ENCODE results near the gene P4HB. TPM values are rescaled to one million over a fixed set of nuclear protein-coding genes. Genes with fewer than 3 reads are reported as not detected.

P4HB gene
- total RNA-seq, 4 donors from 2014 or later, result 497 to 717 (median 621) TPM

- H3K4me3 ChIP-seq, result no peak overlapping the region
- TF ChIP-seq CTCF (IDR thresholded peaks at IDR 0.05 in 4 of 5, conservative IDR thresholded peaks at IDR 0.05 in 1 of 5) (no peak), POLR2A (IDR thresholded peaks at IDR 0.05) (no peak)
These were observed 57.3 kb downstream of the P4HB start for GRCh38 chr17:81802856-81803643.

GRCh38 chr17:81802048-81802758 lies 58.1 kb downstream of the P4HB start:
- H3K27me3 ChIP-seq, result peaks cover 49 to 68% (median 64%) of the 10 kb centered on the region in 3 donors
- no peaks in the 10 kb centered on the region for H3K36me3 ChIP-seq
- in situ Hi-C loops (cut with MboI; ENCODE audit: low sequenced_read_pairs in 4 of 4) (no loop called here), intact Hi-C loops (cut with DNase I; ENCODE audit: low total_unique reads) (no loop called here)
- H3K4me3 ChIP-seq, result no peak overlapping the region
- no peak overlapping the region for H3K27ac ChIP-seq
- ATAC-seq (no peak), DNase-seq (no peak)
- TF ChIP-seq CTCF (IDR thresholded peaks at IDR 0.05 in 4 of 5, conservative IDR thresholded peaks at IDR 0.05 in 1 of 5) (no peak), POLR2A (IDR thresholded peaks at IDR 0.05) (no peak)
- H3K4me1 ChIP-seq, result peaks cover 0 to 15% of the 10 kb centered on the region in 2 donors
- H3K9me3 ChIP-seq, result no peaks in the 10 kb centered on the region

More at GRCh38 chr17:81802856-81803643, 57.3 kb downstream of the P4HB start:
- in situ Hi-C loops (cut with MboI; ENCODE audit: low sequenced_read_pairs in 4 of 4) (no loop called here), intact Hi-C loops (cut with DNase I; ENCODE audit: low total_unique reads) (no loop called here)
- peaks cover 0 to 15% of the 10 kb centered on the region in 2 donors for H3K4me1 ChIP-seq
- no peaks in the 10 kb centered on the region for H3K36me3 ChIP-seq
- ATAC-seq, result no peak
- H3K27me3 ChIP-seq, result peaks cover 53 to 76% (median 71%) of the 10 kb centered on the region in 3 donors
- no peaks in the 10 kb centered on the region for H3K9me3 ChIP-seq
- H3K27ac ChIP-seq, result no peak overlapping the region
- no peak for DNase-seq

- Histone ChIP-seq H3K4me1 (peaks cover 0 to 15% of the 10 kb centered on the region in 2 donors), H3K27me3 (peaks cover 42 to 60% (median 55%) of the 10 kb centered on the region in 3 donors), H3K4me3 (no peak overlapping the region), H3K27ac (no peak overlapping the region), H3K36me3 (no peaks in the 10 kb centered on the region), H3K9me3 (no peaks in the 10 kb centered on the region)
- no peak for TF ChIP-seq POLR2A (IDR thresholded peaks at IDR 0.05)
- TF ChIP-seq CTCF (IDR thresholded peaks at IDR 0.05 in 4 of 5, conservative IDR thresholded peaks at IDR 0.05 in 1 of 5), result no peak
- DNase-seq (no peak), ATAC-seq (no peak)
- in situ Hi-C loops (cut with MboI; ENCODE audit: low sequenced_read_pairs in 4 of 4) (no loop called here), intact Hi-C loops (cut with DNase I; ENCODE audit: low total_unique reads) (no loop called here)
These were observed 59.0 kb downstream of the P4HB start for GRCh38 chr17:81801327-81801726.

- DNase-seq, result no peak
- no peaks in the 10 kb centered on the region for H3K36me3 ChIP-seq
- in situ Hi-C loops (cut with MboI; ENCODE audit: low sequenced_read_pairs in 4 of 4) (no loop called here), intact Hi-C loops (cut with DNase I; ENCODE audit: low total_unique reads) (no loop called here)
- TF ChIP-seq POLR2A (IDR thresholded peaks at IDR 0.05) (no peak), CTCF (IDR thresholded peaks at IDR 0.05 in 4 of 5, conservative IDR thresholded peaks at IDR 0.05 in 1 of 5) (no peak)
- H3K9me3 ChIP-seq, result no peaks in the 10 kb centered on the region
- no peaks in the 10 kb centered on the region for H3K4me1 ChIP-seq
- H3K27ac ChIP-seq, result no peak overlapping the region
- peaks cover 22 to 31% (median 23%) of the 10 kb centered on the region in 3 donors for H3K27me3 ChIP-seq
- no peak overlapping the region for H3K4me3 ChIP-seq
- ATAC-seq, result no peak
These were observed 65.8 kb downstream of the P4HB start for GRCh38 chr17:81794509-81794908.

Measured in gastrocnemius medialis (tissue), 4 donors.